Vagina (tissue), 2 donors: ENCODE measurements around the gene VWDE. TPM values are rescaled to one million over a fixed set of nuclear protein-coding genes. Genes with fewer than 3 reads are reported as not detected.

Experiments used
- DNase-seq, 2 donors: peaks; one replicate each; pipeline ENCODE4 v3.0.0-alpha.2; 2017; ENCODE audit errors: extremely low spot score in 2 of 2
- H3K27ac ChIP-seq: fragments of 200-600 bp; sonication (generic); one replicate; pipeline ENCODE4 v1.5.1; 2019
- H3K27me3 ChIP-seq: fragments of 200-600 bp; sonication (generic); one replicate; pipeline ENCODE4 v1.5.1; 2019
- H3K36me3 ChIP-seq, 2 donors: fragments of 200-600 bp; sonication (generic); one replicate each; pipeline ENCODE4 v1.5.1; 2017 to 2019
- H3K4me1 ChIP-seq: fragments of 200-600 bp; sonication (generic); one replicate; pipeline ENCODE4 v1.5.1; 2019
- H3K4me3 ChIP-seq, 2 donors: fragments of 200-600 bp; sonication (generic); 1 replicate in 1 of 2; 2 replicates in 1 of 2; pipeline ENCODE4 v1.5.1; 2016 to 2019
- H3K9me3 ChIP-seq: fragments of 200-600 bp; sonication (generic); one replicate; pipeline ENCODE4 v1.5.1; 2019
- POLR2A ChIP-seq, 2 donors: fragments of 450-650 bp; IDR thresholded peaks; one replicate each; pipeline ENCODE4 v1.6.1; 2017; ENCODE audit warnings: antibody characterized with exemption in 2 of 2, mild to moderate bottlenecking in 2 of 2, moderate library complexity in 2 of 2
- POLR2AphosphoS5 ChIP-seq, 2 donors: sonication (generic); formaldehyde crosslinking; IDR thresholded peaks; one replicate each; pipeline ENCODE4 v1.9.0; 2017; ENCODE audit warnings: antibody characterized with exemption in 2 of 2, mild to moderate bottlenecking in 2 of 2, low read depth in 1 of 2; ENCODE audit not compliant: insufficient read depth in 1 of 2
- intact Hi-C: fragments of 100-400 bp; cut with DNase I; formaldehyde crosslinking; loops from one replicate; pipeline ENCODE4 v1.15.1; 2023
- total RNA-seq: library from RNA; depleted of rRNA; stranded (reverse); fragments of >200 nt; gene quantifications from one replicate; pipeline ENCODE4 v1.2.3, GENCODE V29; 2016
- TF ChIP-seq, protein P1 (sequence below), 3 experiments: fragments of 450-650 bp in 2 of 3; fragments of 200-600 bp in 1 of 3; sonication (generic) in 1 of 3; IDR thresholded peaks; one replicate each; pipeline ENCODE4 v1.5.1; 2017 to 2019; ENCODE audit warnings: antibody characterized with exemption in 3 of 3, mild to moderate bottlenecking in 2 of 3, moderate library complexity in 2 of 3

Gene VWDE
- total RNA-seq, 1 donor from 2014 or later = 2.9 TPM

DNA sequence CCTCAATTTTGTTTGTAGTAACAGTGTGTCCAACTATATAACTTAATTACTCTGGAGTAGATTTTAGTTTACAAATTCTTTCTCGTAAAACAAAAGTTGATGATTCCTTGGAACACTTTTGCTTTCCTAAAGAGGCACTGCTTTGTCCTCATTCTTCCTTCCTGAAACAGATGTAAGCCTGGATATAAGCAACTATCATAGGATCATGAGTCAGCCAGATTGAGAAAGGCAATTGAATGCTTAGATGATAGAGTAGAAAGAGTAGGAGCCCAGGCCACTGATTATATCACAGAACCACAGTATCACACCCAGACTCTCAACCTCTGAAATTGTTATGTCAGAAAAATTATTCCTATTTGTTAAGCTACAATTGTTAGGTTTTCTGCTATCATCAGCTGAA lies 122.6 kb downstream of the VWDE start:
- Histone ChIP-seq H3K4me3 (no peak overlapping the region), H3K27ac (no peak overlapping the region), H3K9me3 (no peaks in the 10 kb centered on the region), H3K36me3 (no peaks in the 10 kb centered on the region), H3K4me1 (no peaks in the 10 kb centered on the region), H3K27me3 (no peaks in the 10 kb centered on the region)
- intact Hi-C loops = no loop called here
- DNase-seq = no peak
- TF ChIP-seq, protein P1, sequence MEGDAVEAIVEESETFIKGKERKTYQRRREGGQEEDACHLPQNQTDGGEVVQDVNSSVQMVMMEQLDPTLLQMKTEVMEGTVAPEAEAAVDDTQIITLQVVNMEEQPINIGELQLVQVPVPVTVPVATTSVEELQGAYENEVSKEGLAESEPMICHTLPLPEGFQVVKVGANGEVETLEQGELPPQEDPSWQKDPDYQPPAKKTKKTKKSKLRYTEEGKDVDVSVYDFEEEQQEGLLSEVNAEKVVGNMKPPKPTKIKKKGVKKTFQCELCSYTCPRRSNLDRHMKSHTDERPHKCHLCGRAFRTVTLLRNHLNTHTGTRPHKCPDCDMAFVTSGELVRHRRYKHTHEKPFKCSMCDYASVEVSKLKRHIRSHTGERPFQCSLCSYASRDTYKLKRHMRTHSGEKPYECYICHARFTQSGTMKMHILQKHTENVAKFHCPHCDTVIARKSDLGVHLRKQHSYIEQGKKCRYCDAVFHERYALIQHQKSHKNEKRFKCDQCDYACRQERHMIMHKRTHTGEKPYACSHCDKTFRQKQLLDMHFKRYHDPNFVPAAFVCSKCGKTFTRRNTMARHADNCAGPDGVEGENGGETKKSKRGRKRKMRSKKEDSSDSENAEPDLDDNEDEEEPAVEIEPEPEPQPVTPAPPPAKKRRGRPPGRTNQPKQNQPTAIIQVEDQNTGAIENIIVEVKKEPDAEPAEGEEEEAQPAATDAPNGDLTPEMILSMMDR (IDR thresholded peaks at IDR 0.05) = no peak
- TF ChIP-seq POLR2AphosphoS5 (IDR thresholded peaks at IDR 0.05; ENCODE audit: insufficient read depth in 1 of 2, low read depth in 1 of 2) (no peak), POLR2A (IDR thresholded peaks at IDR 0.05) (no peak)

Other genes starting within 250 kb of the VWDE start
- gene TMEM106B, start 192.6 kb downstream of the VWDE start, total RNA-seq = 36.1 TPM
- gene SCIN, start 166.9 kb upstream of the VWDE start, total RNA-seq = 0.74 TPM